Right lobe of liver (tissue), 4 donors: ENCODE results near the gene ISX.

Experiments
- POLR2A ChIP-seq: fragments of 450-650 bp; IDR thresholded peaks from one replicate; pipeline ENCODE4 v1.6.1; 2017; ENCODE audit warnings: antibody characterized with exemption, mild to moderate bottlenecking
- TF ChIP-seq, protein P1 (sequence below), 4 donors: fragments of 200-600 bp in 3 of 4; fragments of 450-650 bp in 1 of 4; IDR thresholded peaks; one replicate each; pipeline versions ENCODE4 v1.5.1 to v1.8.0; 2016 to 2022; ENCODE audit warnings: antibody characterized with exemption in 4 of 4, mild to moderate bottlenecking in 2 of 4
- donor health status: DM: no; HTN: no; CAD: no.
- donor health status: DM: no; HTN: no; CAD: no.
- donor health status: DM: no; HTN: yes; CAD: no.

DNA sequence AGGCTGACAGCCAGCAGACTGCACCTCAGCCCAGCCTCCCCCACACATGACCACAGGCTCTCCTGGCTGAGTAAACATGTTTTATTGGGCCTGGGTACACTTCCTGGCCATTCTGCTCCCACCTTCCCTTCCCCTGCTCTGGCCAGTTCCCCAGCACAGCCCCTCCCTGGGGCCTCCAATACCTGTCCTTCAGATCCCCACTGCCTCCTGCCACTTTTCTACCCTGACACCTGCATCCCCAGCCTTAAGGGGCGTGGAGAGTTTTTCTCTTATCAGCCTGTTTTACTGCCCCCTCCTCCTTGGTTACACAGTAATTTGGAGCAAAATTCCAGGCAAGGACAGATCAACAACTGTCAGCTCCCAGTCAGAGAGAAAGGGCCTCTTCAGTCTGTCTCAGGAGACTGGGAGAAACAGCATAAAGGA lies at the start of gene ISX:
- TF ChIP-seq, protein P1, sequence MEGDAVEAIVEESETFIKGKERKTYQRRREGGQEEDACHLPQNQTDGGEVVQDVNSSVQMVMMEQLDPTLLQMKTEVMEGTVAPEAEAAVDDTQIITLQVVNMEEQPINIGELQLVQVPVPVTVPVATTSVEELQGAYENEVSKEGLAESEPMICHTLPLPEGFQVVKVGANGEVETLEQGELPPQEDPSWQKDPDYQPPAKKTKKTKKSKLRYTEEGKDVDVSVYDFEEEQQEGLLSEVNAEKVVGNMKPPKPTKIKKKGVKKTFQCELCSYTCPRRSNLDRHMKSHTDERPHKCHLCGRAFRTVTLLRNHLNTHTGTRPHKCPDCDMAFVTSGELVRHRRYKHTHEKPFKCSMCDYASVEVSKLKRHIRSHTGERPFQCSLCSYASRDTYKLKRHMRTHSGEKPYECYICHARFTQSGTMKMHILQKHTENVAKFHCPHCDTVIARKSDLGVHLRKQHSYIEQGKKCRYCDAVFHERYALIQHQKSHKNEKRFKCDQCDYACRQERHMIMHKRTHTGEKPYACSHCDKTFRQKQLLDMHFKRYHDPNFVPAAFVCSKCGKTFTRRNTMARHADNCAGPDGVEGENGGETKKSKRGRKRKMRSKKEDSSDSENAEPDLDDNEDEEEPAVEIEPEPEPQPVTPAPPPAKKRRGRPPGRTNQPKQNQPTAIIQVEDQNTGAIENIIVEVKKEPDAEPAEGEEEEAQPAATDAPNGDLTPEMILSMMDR (IDR thresholded peaks at IDR 0.05): no peak
- no peak for TF ChIP-seq POLR2A
